SU-DHL-6 (cell line): ENCODE data around the gene DUSP9.

Source experiments
- H2AFZ ChIP-seq: fragments of 200-600 bp; sonication (generic); 2 replicates; pipeline ENCODE4 v1.6.1; 2014; ENCODE audit warnings: low read depth, mild to moderate bottlenecking, moderate library complexity, mixed read lengths, antibody characterized with exemption, low read length; ENCODE audit not compliant: severe bottlenecking
- H3F3A ChIP-seq: fragments of 200-600 bp; shearing (Covaris generic); 2 replicates; pipeline ENCODE4 v1.6.0; 2016; ENCODE audit warnings: antibody characterized with exemption, mild to moderate bottlenecking; ENCODE audit not compliant: insufficient read depth
- H3K27ac ChIP-seq: fragments of 200-600 bp; sonication (generic); 2 replicates; pipeline ENCODE4 v1.5.1; 2016; ENCODE audit warnings: low read depth, mild to moderate bottlenecking, low read length, moderate library complexity, mixed read lengths
- H3K27me3 ChIP-seq: fragments of 200-600 bp; sonication (generic), shearing (Covaris generic); 2 replicates; pipeline ENCODE4 v1.6.0; 2014; ENCODE audit warnings: mild to moderate bottlenecking, low read length
- H3K36me3 ChIP-seq: fragments of 200-600 bp; sonication (generic); 2 replicates; pipeline ENCODE4 v1.6.1; 2014; ENCODE audit warnings: mild to moderate bottlenecking, low read length, mixed read lengths
- H3K4me2 ChIP-seq: fragments of 300-600, 200-600 bp; shearing (Covaris generic), sonication (generic); 2 replicates; pipeline ENCODE4 v1.6.0; 2014; ENCODE audit warnings: low read length, low read depth, mild to moderate bottlenecking; ENCODE audit not compliant: poor library complexity, severe bottlenecking
- H3K4me3 ChIP-seq: fragments of 200-600 bp; sonication (generic); 2 replicates; pipeline ENCODE4 v1.5.1; 2014; ENCODE audit warnings: antibody characterized with exemption, low read length, mild to moderate bottlenecking, mixed read lengths; ENCODE audit not compliant: insufficient read depth, poor library complexity, severe bottlenecking
- H3K79me2 ChIP-seq: fragments of 200-600 bp; sonication (generic); 2 replicates; pipeline ENCODE4 v1.6.1; 2014; ENCODE audit warnings: mild to moderate bottlenecking, low read length, moderate library complexity; ENCODE audit not compliant: insufficient read depth
- H3K9ac ChIP-seq: fragments of 200-600 bp; sonication (generic); 2 replicates; pipeline ENCODE4 v1.7.0; 2014; ENCODE audit warnings: mild to moderate bottlenecking, low read length
- H3K9me2 ChIP-seq: fragments of 200-600 bp; sonication (generic); replicated peaks from 2 replicates; pipeline ENCODE4 v1.6.1; 2014; ENCODE audit warnings: low read length; ENCODE audit not compliant: insufficient read depth
- H3K9me3 ChIP-seq: fragments of 200-600 bp; sonication (generic); 2 replicates; pipeline ENCODE4 v1.6.1; 2014; ENCODE audit warnings: low read length, mixed read lengths; ENCODE audit not compliant: insufficient read depth
- H4K20me1 ChIP-seq: fragments of 200-600 bp; sonication (generic); 2 replicates; pipeline ENCODE4 v1.6.1; 2014; ENCODE audit warnings: low read depth, mild to moderate bottlenecking, antibody characterized with exemption, low read length, moderate library complexity, mixed read lengths
- EZH2phosphoT487 ChIP-seq: fragments of 200-600 bp; sonication (generic), shearing (Covaris generic); conservative IDR thresholded peaks from 2 replicates; pipeline ENCODE4 v1.6.1; 2018; ENCODE audit warnings: mild to moderate bottlenecking, antibody characterized with exemption, low read length, moderate library complexity, mixed read lengths
- TF ChIP-seq, protein P1 (sequence below): fragments of 200-600 bp; sonication (generic); IDR thresholded peaks from one replicate; pipeline ENCODE4 v1.5.1; 2017; ENCODE audit warnings: antibody characterized with exemption, mild to moderate bottlenecking, low read length, moderate library complexity; ENCODE audit not compliant: insufficient read depth, poor library complexity, severe bottlenecking

DUSP9 gene

DNA sequence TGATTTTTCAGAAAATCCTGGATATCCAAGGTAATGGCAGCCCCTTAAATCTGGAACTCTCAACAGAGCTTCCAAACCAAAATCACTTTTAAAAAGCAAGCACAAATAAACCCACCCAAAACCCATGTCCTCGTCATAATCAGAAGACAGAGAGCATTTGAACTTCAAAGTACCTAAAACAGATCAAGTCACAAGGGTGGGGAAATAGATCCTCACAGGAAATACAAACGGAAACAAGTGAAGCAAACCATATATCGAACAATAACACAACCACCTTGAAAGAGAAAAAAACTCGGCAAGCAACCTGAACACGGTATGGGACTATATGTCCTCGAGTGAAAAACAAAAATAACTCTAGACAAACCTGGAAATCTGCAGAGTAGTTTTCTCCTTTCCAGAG, 32.2 kb upstream of the DUSP9 start:
- H3K9me3 ChIP-seq = no peaks in the 10 kb centered on the region
- H3K79me2 ChIP-seq = no peaks in the 10 kb centered on the region
- H3K27ac ChIP-seq = no peak overlapping the region
- H3K4me3 ChIP-seq = no peak overlapping the region
- H3K36me3 ChIP-seq = no peaks in the 10 kb centered on the region
- no peak overlapping the region for H3K9ac ChIP-seq
- no peak overlapping the region for H2AFZ ChIP-seq
- no peaks in the 10 kb centered on the region for H3K27me3 ChIP-seq
- no peaks in the 10 kb centered on the region for H4K20me1 ChIP-seq
- no peaks in the 10 kb centered on the region for H3F3A ChIP-seq
- no peak overlapping the region for H3K4me2 ChIP-seq
- TF ChIP-seq, protein P1, sequence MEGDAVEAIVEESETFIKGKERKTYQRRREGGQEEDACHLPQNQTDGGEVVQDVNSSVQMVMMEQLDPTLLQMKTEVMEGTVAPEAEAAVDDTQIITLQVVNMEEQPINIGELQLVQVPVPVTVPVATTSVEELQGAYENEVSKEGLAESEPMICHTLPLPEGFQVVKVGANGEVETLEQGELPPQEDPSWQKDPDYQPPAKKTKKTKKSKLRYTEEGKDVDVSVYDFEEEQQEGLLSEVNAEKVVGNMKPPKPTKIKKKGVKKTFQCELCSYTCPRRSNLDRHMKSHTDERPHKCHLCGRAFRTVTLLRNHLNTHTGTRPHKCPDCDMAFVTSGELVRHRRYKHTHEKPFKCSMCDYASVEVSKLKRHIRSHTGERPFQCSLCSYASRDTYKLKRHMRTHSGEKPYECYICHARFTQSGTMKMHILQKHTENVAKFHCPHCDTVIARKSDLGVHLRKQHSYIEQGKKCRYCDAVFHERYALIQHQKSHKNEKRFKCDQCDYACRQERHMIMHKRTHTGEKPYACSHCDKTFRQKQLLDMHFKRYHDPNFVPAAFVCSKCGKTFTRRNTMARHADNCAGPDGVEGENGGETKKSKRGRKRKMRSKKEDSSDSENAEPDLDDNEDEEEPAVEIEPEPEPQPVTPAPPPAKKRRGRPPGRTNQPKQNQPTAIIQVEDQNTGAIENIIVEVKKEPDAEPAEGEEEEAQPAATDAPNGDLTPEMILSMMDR = no peak
- TF ChIP-seq EZH2phosphoT487 = no peak
- no peaks in the 10 kb centered on the region for H3K9me2 ChIP-seq

DNA sequence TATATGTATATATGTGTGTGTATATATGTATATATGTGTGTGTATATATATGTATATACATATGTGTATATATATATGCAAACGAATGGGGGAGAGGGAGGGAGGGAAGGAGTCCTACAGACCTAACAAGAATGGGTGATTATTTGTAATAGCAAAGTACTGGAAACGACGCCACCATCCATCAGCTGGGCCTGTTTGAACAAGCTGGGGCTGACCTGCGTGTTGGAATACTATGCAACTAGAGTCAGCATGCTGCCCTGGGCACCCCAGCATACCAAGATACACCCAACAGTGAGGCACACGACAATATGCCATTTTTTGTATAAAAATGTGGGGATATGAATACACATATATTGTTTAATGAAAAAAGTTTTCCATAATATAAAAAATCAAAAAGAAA, 26.4 kb upstream of the DUSP9 start:
- H3K36me3 ChIP-seq = no peaks in the 10 kb centered on the region
- no peaks in the 10 kb centered on the region for H3K9me2 ChIP-seq
- no peaks in the 10 kb centered on the region for H3K79me2 ChIP-seq
- H3K27me3 ChIP-seq = no peaks in the 10 kb centered on the region
- TF ChIP-seq, protein P1 = no peak
- TF ChIP-seq EZH2phosphoT487 = no peak
- no peak overlapping the region for H2AFZ ChIP-seq
- no peak overlapping the region for H3K4me3 ChIP-seq
- H3K9me3 ChIP-seq = no peaks in the 10 kb centered on the region
- no peak overlapping the region for H3K27ac ChIP-seq
- H4K20me1 ChIP-seq = no peaks in the 10 kb centered on the region
- no peak overlapping the region for H3K4me2 ChIP-seq
- H3F3A ChIP-seq = no peaks in the 10 kb centered on the region
- H3K9ac ChIP-seq = no peak overlapping the region

DNA sequence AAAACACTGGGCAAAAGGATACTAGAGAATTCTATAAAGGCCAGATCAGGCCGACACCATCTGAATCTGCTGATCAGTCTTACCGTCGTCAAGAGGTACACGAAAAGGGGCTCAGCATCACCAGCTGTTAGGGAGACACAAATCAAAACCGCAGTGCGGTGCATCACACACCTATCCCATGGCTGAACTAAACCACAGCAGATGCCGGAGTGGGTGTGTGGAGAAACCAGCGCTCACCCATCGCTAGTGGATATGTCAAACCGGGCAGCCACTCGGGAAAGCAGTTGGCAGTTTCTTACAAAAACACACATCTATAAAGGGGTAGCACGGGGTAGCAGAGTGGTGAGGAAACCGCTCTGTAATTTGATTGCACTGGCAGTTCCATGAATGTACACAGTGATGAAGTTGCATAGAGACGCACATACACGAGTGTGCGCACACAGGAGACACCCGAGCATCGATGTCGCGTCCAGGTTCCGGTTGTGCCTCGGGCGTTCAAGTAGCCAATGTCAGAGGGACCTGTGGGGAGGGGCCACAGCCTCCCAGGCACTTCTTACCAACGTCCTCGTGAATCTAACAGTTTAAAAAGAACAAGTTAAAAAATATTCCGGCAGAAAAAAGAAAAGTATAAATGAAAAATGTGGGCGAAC, 24.9 kb upstream of the DUSP9 start:
- Histone ChIP-seq H3K9ac (no peak overlapping the region), H3K27me3 (no peaks in the 10 kb centered on the region), H3K79me2 (no peaks in the 10 kb centered on the region), H3K9me3 (no peaks in the 10 kb centered on the region), H3K27ac (no peak overlapping the region), H3K36me3 (no peaks in the 10 kb centered on the region), H3K4me2 (no peak overlapping the region), H3K4me3 (no peak overlapping the region), H2AFZ (no peak overlapping the region), H4K20me1 (no peaks in the 10 kb centered on the region), H3K9me2 (no peaks in the 10 kb centered on the region), H3F3A (no peaks in the 10 kb centered on the region)
- TF ChIP-seq EZH2phosphoT487 = no peak
- TF ChIP-seq, protein P1 = no peak
